GM19025 (cell line): ENCODE measurements around the gene CNTF.
"Not testable (repeated sequence)": the region's sequence is repeated elsewhere in the genome, so short reads cannot be mapped to it uniquely, and the experiment has no call there.

Experiments used
- ATAC-seq: cut with Tn5 transposase; IDR thresholded peaks from one replicate; pipeline ENCODE4 v1.9.1; 2021; ENCODE audit warnings: mild to moderate bottlenecking, low read depth, moderate library complexity; ENCODE audit not compliant: unreplicated experiment

Gene CNTF

GRCh38 chr11:58622344-58622743 lies at the start of gene CNTF:
CNTF (plus strand) TSS chr11:58622665; CDS start chr11:58622753, 88 bp downstream.
- no peak for ATAC-seq

- not testable (repeated sequence) for ATAC-seq
These were observed 49.6 kb upstream of the CNTF start for GRCh38 chr11:58572906-58573305.

DNA sequence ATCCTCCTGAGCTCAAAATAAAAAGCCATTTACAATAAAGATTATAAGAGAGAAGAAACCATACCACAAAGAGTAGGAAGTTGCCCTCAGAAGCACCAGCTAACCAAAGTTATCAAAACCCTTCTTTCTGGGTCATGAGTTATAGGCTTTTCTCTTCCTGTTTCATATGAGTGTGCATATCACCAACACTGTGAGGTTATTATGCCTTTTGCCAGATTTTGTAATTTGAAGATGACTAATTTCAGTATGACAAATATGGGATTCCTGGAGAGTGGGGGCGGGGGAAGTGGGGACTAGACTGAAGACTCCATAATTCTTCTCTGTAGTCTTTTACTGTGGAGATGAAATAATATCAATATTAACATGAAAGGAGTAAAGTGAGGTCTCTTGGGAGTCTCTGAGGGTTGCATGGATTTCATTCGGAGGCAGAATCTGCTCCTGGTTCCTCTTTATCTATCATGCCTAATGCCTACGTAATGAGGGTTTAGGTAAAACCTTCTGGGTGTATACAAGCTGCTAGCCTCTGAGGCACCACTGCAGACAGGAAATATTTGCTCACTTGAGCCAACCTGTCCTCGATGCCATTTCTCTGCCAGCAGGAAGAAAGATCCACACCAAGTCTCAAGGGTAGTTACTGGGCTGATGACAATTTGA lies 48.9 kb upstream of the CNTF start:
- ATAC-seq = no peak

GRCh38 chr11:58574881-58575280 lies 47.6 kb upstream of the CNTF start:
- ATAC-seq = no peak

GRCh38 chr11:58575377-58576020 lies 47.0 kb upstream of the CNTF start, which contains the start of gene LPXN:
LPXN (minus strand) TSS chr11:58575856; CDS start chr11:58575772, 84 bp downstream.
- ATAC-seq = no peak

- ATAC-seq = no peak
These were observed 45.5 kb upstream of the CNTF start for GRCh38 chr11:58576887-58577471.

GRCh38 chr11:58577555-58578135 lies 44.8 kb upstream of the CNTF start:
- peak; percentile 48 for ATAC-seq

GRCh38 chr11:58578136-58578634 lies 44.3 kb upstream of the CNTF start:
- no peak for ATAC-seq

DNA sequence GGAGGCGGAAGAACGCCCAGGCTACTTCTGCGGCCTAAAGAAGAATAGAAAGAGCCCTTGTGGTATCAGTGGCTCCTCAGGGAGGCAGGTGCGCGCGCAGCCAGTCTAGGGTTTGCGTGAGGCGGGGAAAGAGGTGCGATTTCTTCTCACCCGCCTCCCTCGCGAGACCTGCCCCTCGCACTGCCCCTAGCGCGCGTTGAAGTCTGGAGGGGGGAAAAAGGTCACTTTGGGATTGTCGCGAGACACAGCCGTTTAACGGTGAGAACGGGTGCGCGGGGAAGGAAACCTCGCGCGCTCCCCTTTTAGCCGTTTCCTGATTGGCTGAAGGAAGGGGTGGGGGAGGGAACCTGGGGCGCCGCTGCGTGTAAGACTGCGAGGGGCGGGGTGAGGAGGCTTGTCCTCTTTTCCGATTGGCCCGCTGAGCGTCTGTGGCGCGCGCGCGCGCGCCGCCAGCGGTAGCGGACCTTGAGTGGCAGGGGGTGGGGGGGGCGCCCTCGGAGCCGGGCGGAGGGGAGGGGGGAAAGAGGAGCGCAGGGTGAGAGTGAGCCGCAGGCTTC lies 43.8 kb upstream of the CNTF start, which contains the start of gene ZFP91:
Gene ZFP91 (plus strand): TSS at position 429 of the 557 bp plus-strand sequence. CDS start 219 bp downstream, outside the sequence.
- ATAC-seq = peak; percentile 33

DNA sequence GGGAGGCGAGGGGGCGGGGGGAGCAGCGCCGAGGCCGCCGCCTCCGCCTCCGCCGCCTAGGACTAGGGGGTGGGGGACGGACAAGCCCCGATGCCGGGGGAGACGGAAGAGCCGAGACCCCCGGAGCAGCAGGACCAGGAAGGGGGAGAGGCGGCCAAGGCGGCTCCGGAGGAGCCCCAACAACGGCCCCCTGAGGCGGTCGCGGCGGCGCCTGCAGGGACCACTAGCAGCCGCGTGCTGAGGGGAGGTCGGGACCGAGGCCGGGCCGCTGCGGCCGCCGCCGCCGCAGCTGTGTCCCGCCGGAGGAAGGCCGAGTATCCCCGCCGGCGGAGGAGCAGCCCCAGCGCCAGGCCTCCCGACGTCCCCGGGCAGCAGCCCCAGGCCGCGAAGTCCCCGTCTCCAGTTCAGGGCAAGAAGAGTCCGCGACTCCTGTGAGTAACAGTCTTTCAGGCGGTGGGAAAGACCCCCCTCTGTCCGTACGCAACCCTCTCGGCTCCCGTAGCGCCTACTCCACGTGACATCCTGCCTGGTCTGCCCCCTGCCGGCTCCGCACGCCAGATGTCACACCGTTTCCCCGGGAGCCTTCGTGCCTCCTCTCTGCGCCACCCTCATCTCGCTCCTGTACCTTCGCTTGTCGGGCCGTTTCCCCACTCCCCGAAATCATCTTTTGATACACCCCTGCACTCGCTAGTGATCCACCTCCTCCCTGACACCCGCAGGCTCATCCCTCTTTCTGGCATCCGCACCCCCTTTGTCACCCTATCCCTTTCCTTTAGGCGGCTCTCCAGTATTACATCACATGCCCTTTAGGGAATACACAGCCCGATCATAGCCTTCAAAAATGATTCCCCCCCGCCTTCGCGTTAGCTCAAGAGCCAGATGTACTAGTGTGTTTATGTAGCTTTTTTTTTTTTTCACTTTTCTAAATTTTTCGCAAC lies 43.0 kb upstream of the CNTF start:
- ATAC-seq = peak; percentile 29

GRCh38 chr11:58580311-58580710 lies 42.2 kb upstream of the CNTF start:
- no peak for ATAC-seq

GRCh38 chr11:58582437-58582836 lies 40.0 kb upstream of the CNTF start:
- ATAC-seq = no peak

DNA sequence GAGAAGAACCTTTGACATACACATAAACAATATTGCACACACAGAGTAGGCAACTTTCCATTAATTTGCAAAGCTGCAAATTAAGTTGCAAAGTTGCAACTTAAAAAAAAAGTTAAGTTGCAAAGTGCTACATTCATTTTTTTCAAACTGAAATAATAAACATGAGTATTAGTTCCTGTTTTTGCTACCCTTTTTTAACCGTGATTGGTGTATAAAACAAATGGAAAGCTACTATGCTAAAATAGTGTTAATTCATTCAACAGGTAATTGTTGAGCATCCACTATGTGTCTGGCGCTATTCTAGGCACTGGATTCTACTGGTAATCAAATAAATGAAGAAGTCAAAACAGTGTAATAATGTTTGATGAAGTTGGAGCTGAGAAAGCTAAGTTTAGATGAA lies 35.5 kb upstream of the CNTF start:
- no peak for ATAC-seq

- no peak for ATAC-seq
These were observed 30.8 kb upstream of the CNTF start for GRCh38 chr11:58591659-58592058.

DNA sequence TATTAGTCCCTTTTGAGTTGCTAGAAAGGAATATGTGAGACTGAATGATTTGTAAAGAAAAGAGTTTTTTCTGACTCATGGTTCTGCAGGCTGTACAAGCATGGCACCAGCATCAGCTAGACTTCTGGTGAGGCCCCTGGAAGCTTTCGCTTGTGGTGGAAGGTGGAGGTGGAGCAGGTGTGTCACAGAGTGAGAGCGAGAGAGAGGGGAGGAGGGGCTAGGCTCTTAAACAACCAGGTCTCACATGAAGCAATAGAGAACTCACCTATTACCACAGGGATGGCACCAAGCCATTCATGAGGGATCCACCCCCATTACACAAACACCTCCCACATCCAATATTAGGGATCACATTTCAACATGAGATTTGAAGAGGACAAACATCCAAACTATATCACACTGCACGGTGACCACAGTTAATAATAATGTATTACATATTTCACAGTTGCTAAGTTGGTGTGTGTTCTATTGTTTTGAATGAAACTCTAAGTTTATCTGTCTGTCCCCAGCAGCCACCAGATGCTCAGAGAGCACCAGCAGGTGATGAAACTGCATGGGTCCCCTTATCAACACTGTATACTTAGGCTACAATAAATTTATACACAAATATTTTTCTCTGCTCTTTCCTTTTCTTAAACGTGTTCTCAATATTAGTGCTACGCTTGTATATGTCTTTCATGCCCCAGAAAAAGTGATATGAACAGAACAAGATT lies 29.5 kb upstream of the CNTF start:
- ATAC-seq = no peak

GRCh38 chr11:58594826-58595225 lies 27.6 kb upstream of the CNTF start:
- ATAC-seq = no peak

DNA sequence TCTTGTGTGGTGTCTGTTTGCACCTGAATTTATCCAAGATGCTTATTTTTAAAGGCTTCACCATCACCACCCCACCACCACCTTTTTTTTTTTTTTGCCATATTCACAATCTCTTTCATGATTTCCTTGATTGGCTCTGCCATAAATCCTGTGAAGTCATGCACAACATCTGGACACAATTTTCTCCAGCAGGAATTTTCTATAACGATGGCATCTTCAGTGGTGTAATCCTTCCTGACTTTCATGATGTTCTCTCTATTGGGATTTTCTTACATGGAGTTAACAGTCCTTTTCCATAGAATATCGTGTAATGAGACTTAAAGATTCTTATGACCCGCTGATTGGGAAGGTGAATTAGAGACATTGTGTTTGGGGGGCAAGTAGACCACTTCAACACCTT lies 25.8 kb upstream of the CNTF start:
- ATAC-seq = no peak

DNA sequence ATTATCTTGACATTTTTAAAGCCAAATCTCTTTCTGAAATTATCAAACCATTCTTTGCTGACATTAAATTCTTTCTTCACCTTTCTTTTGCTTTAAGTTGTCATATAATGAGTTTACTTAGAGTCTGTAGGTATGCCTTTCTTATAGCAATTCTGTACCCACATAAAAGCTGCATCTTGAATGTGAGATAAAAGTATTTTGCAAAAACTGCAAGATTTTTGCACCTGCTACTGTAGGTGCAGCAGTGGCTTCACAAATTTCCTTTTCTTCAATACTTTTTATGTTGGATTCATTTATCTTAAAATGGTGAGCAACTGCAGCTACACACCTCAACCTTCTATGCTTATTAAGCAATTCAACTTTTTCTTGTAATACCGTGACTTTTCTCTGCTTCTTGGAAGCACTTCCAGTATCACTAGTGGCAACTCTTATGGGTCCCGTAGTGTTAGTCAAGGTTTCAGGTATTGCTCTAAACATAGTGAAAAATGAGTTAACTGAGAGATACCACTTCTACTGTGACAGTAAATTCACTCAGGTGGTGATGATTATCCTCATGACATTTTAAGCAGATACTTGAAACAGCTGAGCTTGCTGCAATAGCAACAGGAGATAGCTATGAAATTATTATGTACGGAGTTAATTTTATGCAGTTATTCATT lies 24.9 kb upstream of the CNTF start:
- no peak for ATAC-seq

GRCh38 chr11:58600510-58600909 lies 22.0 kb upstream of the CNTF start:
- no peak for ATAC-seq
